DND-41 (cell line): ENCODE results near the gene BAIAP2L2.

ENCODE experiments used
- ATAC-seq: fragments of 200-7000 bp; cut with Tn5 transposase; 3 replicates; pipeline ENCODE4 v1.9.1; 2021; ENCODE audit warnings: low read depth; ENCODE audit not compliant: insufficient read depth
- DNase-seq: peaks from one replicate; pipeline ENCODE4 v3.0.0-alpha.2; 2020
- H2AFZ ChIP-seq: 2 replicates; pipeline ENCODE4 v1.6.0; 2012; ENCODE audit warnings: low read depth, low read length
- H3K27ac ChIP-seq: 2 replicates; pipeline ENCODE4 v1.5.1; 2012; ENCODE audit warnings: low read length, inconsistent platforms
- H3K27me3 ChIP-seq: fragments of 200-600 bp; sonication (generic); 2 replicates; pipeline ENCODE4 v1.6.0; 2012; ENCODE audit warnings: low read length, mild to moderate bottlenecking, inconsistent platforms; ENCODE audit not compliant: insufficient read depth, poor library complexity
- H3K36me3 ChIP-seq: 2 replicates; pipeline ENCODE4 v1.5.1; 2012; ENCODE audit warnings: low read length, inconsistent platforms; ENCODE audit not compliant: insufficient read depth
- H3K4me1 ChIP-seq: 2 replicates; pipeline ENCODE4 v1.5.1; 2012; ENCODE audit warnings: mild to moderate bottlenecking, low read length; ENCODE audit not compliant: insufficient read depth
- H3K4me2 ChIP-seq: 2 replicates; pipeline ENCODE4 v1.6.0; 2012; ENCODE audit warnings: mild to moderate bottlenecking, moderate library complexity, low read length, inconsistent platforms; ENCODE audit not compliant: insufficient read depth
- H3K4me3 ChIP-seq, 2 experiments: fragments of 200-600 bp in 1 of 2; shearing (Covaris generic) in 1 of 2; 2 replicates each; pipeline ENCODE4 v1.5.1; 2012 to 2016; ENCODE audit warnings: inconsistent platforms in 2 of 2, low read length in 2 of 2, mild to moderate bottlenecking in 2 of 2, low read depth in 1 of 2, moderate library complexity in 1 of 2
- H3K79me2 ChIP-seq: 2 replicates; pipeline ENCODE4 v1.6.0; 2012; ENCODE audit warnings: low read length, inconsistent platforms; ENCODE audit not compliant: insufficient read depth
- H3K9ac ChIP-seq: 2 replicates; pipeline ENCODE4 v1.6.0; 2012; ENCODE audit warnings: low read depth, mild to moderate bottlenecking, inconsistent platforms, low read length, moderate library complexity
- H3K9me3 ChIP-seq: 2 replicates; pipeline ENCODE4 v1.5.1; 2012; ENCODE audit warnings: low read length, moderate library complexity, mild to moderate bottlenecking, inconsistent platforms; ENCODE audit not compliant: insufficient read depth, severe bottlenecking
- H4K20me1 ChIP-seq: 2 replicates; pipeline ENCODE4 v1.6.0; 2012; ENCODE audit warnings: low read length; ENCODE audit not compliant: insufficient read depth
- CTCF ChIP-seq: IDR thresholded peaks from 2 replicates; pipeline ENCODE4 v1.5.1; 2012; ENCODE audit warnings: borderline replicate concordance, low read length, moderate library complexity, mild to moderate bottlenecking; ENCODE audit not compliant: poor library complexity, severe bottlenecking; ENCODE audit errors: extremely low read depth
- EZH2 ChIP-seq: IDR thresholded peaks from 3 replicates; pipeline ENCODE4 v1.6.1; 2012; ENCODE audit warnings: borderline replicate concordance, low read depth, mild to moderate bottlenecking, moderate library complexity, low read length, inconsistent platforms; ENCODE audit not compliant: severe bottlenecking

BAIAP2L2 gene

GRCh38 chr22:38072322-38073149 is 37.9 kb downstream of the BAIAP2L2 start:
- ATAC-seq (no peak), DNase-seq (no peak)
- Histone ChIP-seq H3K9ac (no peak overlapping the region), H3K79me2 (no peaks in the 10 kb centered on the region), H3K4me1 (no peaks in the 10 kb centered on the region), H4K20me1 (no peaks in the 10 kb centered on the region), H3K4me2 (no peak overlapping the region), H3K27me3 (no peaks in the 10 kb centered on the region), H3K36me3 (no peaks in the 10 kb centered on the region), H2AFZ (no peak overlapping the region), H3K27ac (no peak overlapping the region), H3K4me3 (no peak overlapping the region), H3K9me3 (no peaks in the 10 kb centered on the region)
- no peak for TF ChIP-seq EZH2
- TF ChIP-seq CTCF = no peak

- Histone ChIP-seq H3K36me3 (no peaks in the 10 kb centered on the region), H3K9me3 (no peaks in the 10 kb centered on the region), H3K4me1 (no peaks in the 10 kb centered on the region), H3K4me2 (no peak overlapping the region), H3K27ac (no peak overlapping the region), H3K9ac (no peak overlapping the region), H4K20me1 (no peaks in the 10 kb centered on the region), H3K27me3 (no peaks in the 10 kb centered on the region), H2AFZ (no peak overlapping the region), H3K79me2 (no peaks in the 10 kb centered on the region), H3K4me3 (no peak overlapping the region)
- no peak for ATAC-seq
- no peak for DNase-seq
- TF ChIP-seq CTCF (no peak), EZH2 (no peak)
These were observed 38.8 kb downstream of the BAIAP2L2 start for GRCh38 chr22:38071421-38072321.

- TF ChIP-seq EZH2 (no peak), CTCF (no peak)
- Histone ChIP-seq H3K4me3 (no peak overlapping the region), H4K20me1 (no peaks in the 10 kb centered on the region), H3K79me2 (no peaks in the 10 kb centered on the region), H3K4me2 (no peak overlapping the region), H3K36me3 (no peaks in the 10 kb centered on the region), H3K9ac (no peak overlapping the region), H3K27me3 (peaks cover 4% of the 10 kb centered on the region), H3K9me3 (no peaks in the 10 kb centered on the region), H3K27ac (no peak overlapping the region), H3K4me1 (no peaks in the 10 kb centered on the region), H2AFZ (no peak overlapping the region)
- ATAC-seq (no peak), DNase-seq (no peak)
These were observed 40.1 kb downstream of the BAIAP2L2 start for GRCh38 chr22:38070250-38070921.
